GF-D8 (cell line): Measurements from ENCODE around the gene PTGR1.

ENCODE experiments used
- DNase-seq: peaks from one replicate; lab custom pipeline; 2025; lab: John Stamatoyannopoulos, UW

Gene PTGR1

DNA sequence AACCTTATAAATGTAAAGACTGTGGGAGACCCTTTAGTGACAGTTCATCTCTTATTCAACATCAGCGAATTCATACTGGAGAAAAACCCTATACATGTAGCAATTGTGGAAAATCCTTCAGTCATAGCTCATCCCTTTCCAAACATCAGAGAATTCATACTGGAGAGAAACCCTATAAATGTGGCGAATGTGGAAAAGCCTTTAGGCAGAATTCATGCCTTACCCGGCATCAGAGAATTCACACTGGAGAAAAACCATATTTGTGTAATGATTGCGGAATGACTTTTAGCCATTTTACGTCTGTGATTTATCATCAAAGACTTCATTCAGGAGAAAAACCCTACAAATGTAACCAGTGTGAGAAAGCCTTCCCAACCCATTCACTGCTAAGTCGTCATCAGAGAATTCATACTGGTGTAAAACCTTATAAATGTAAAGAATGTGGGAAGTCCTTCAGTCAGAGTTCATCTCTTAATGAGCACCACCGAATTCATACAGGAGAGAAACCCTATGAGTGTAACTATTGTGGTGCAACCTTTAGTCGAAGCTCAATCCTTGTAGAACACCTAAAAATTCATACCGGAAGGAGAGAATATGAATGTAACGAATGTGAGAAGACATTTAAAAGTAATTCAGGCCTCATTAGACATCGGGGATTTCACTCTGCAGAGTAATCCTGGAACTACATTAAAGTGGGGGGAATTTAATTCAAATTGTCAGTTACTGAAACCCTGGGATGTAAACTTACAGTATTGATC lies 56.8 kb downstream of the PTGR1 start:
- DNase-seq, result no peak

DNA sequence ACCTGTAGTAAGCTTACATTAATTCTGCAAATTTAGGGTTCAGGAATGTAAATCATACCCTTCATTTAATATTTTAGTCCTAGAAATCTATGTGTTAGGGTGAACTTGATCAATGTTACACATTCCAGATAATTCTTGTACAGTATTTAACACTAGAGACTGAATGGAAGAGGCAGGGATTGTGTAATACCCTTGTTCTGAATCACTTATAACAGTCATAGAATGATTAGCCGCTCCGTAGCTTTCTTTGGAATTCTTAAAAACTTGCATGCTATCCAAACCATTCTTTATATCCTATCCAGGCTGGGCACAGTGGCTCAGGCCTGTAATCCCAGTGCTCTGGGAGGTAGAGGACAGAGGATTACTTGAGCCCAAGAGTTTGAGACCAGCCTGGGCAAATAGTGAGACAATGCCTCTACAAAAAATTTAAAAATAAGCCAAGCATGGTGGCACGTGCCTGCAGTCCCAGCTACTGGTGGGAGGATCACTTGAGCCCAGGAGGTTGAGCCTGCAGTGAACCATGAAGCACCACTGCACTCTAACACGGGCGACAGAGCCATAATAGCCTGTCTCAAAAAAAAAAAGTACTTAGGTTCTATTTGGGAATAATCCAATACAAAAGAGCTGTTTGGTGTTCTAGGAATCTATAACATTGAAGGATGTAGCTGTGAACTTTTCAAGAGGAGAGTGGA lies 66.2 kb downstream of the PTGR1 start:
- DNase-seq, result no peak

DNA sequence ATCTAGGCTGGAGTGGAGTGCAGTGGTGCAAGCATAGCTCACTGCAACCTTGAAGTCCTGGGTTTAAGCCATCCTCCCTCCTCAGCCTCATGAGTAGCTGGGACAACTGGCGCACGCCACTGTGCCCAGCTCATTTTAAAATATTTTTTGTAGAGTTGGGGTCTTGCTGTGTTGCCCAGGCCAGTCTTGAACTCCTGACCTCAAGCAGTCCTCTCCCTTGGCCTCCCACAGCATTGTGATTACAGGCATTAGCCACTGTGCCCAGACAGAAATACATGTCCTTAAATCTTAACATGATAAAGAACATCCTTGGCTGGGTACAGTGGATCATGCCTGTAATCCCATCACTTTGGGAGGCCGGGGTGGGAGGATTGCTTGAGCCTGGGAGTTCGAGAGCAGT lies 67.7 kb downstream of the PTGR1 start:
- no peak for DNase-seq

DNA sequence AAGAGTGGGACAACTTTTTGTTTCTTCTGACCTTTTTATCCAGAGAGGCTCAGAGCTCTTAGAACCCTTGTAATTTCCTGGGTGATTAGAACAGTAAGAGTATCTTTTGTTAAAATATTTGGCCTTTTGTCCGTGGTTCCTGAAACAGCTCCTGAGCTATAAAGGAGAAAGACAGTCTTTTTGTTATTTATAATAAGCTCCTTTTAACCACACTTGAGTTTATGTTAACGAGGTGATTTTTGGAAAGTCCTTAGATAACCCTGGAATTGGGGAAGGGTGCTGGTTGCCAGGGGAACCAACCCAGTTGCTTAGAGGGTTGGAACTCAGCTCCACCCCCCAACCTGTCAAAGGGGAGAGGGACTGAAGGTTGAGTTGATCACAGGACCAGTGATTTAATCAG lies 69.7 kb downstream of the PTGR1 start:
- no peak for DNase-seq

DNA sequence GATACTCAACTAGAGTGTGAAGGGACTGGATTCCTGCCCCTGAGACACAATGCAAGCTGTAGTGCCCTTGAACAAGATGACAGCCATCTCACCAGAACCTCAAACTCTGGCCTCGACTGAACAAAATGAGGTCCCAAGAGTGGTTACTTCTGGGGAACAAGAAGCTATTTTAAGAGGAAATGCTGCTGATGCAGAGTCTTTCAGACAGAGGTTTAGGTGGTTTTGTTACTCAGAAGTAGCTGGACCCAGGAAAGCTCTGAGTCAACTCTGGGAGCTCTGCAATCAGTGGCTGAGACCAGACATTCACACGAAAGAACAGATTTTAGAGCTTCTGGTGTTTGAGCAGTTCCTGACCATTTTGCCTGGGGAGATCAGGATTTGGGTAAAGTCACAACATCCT lies 72.1 kb downstream of the PTGR1 start:
- DNase-seq, result no peak

DNA sequence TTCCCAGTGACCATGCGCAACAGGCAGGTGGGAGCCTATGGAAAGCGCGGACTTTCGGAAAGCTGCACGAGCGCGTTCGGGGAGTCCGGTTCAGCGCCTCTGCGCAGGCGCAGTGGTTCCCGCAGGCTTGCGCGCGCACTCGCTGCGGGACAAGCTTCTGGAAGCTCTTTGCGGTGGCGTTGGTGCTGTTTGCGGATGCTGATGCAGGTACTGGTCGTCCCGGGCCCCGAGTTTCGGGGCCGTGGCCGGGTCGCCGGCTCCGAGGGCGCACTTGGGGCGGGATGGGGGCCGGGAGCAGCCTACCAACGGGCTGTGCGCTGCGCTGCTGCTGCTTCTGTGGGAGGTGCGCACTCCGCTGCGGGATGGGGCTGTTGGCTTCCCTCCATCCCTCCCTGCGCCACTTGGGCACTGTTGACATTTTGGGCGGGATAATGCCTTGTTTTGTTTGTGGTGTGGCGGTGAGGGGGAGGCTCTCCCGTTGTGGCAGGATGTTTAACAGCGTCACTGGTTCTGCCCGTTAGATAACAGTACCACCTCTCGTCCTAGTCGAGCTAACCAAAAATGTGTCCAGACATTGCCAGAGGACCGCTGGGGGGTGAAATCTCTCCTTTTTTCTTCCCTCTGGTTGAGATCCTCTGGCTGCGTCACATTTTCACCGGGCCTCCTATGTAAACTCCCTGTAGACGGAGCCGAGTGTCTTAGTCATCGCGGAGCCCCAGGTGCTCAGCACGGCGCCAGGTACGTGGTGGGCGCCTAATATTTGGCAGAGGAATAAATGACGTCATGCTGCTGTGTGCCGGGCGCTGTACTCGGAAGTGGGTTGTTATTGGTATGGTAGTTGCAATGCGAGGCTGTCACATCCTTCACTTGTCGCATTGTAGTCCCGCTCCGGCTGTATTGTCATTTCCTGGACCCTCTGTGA lies 74.1 kb downstream of the PTGR1 start, which contains the start of gene ZNF483:
Gene ZNF483 (plus strand): TSS at position 124 of the 922 bp plus-strand sequence. CDS start 2,217 bp downstream, outside the sequence.
- no peak for DNase-seq

DNA sequence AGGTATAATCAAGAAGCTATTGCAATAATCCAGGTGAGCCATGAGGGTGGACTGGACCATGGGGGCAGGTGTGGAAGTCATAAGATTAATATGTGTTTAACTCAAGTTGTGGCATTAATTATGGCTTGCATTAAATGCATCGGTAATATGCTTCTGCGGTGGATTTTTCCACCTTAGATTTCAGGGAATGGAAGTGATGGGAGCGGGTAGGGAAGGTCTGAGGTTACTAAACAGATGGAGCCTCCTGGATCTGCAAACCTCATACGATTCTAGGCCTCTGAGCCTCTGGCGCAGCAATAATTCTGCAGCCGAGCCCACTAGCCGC lies 74.8 kb downstream of the PTGR1 start:
- DNase-seq, result no peak

DNA sequence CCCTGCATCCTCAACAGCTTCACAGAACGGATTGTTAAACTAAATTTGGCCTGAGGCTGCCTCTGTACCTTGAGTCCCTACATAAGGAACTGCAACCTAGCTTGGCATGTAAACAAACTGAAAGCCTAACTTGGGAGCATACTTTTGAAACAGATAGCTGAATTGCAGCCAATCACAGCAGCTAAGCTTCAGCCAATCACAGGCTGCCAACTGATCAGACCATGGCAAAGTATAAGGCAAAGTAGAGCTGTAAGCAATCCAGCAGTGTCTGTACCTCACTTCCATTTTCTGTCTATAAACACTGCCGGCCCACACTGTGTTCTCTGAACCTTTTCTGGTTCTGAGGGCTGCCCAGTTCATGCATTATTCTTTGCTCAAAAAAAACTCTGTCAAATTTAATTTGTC lies 83.4 kb downstream of the PTGR1 start:
- no peak for DNase-seq

DNA sequence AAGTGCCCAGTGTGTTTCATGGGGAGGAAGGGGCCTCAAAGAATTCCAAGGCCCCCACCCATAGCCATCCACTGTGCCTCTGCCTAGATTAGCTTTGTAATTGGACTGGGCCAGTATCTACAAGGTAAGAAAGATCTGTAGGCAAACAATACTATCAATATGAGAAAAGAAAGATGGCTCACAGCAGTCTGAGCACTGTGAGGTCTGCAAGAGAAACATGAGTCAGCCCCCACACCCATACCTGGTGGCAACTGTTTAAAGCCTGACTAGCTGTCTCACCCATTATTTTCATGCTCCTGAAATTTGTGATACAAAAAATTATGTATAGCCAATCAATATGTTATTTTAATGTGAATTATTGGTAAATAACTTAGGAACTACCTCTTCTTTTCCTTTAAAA lies 84.5 kb downstream of the PTGR1 start:
- no peak for DNase-seq
